GM12891 (cell line): ENCODE results near the gene PSTPIP2.
"Not testable (repeated sequence)": the region's sequence is repeated elsewhere in the genome, so short reads cannot be mapped to it uniquely, and the experiment has no call there.

Experiments
- POLR2A ChIP-seq: IDR thresholded peaks from 2 replicates; pipeline ENCODE4 v1.6.1; 2011; ENCODE audit warnings: low read depth, low read length, control low read depth
- POLR2AphosphoS5 ChIP-seq: IDR thresholded peaks from 2 replicates; pipeline ENCODE4 v1.6.1; 2011; ENCODE audit warnings: low read depth, low read length, control low read depth
- TAF1 ChIP-seq: IDR thresholded peaks from 2 replicates; pipeline ENCODE4 v1.6.1; 2011; ENCODE audit warnings: low read depth, low read length, control low read depth

DNA sequence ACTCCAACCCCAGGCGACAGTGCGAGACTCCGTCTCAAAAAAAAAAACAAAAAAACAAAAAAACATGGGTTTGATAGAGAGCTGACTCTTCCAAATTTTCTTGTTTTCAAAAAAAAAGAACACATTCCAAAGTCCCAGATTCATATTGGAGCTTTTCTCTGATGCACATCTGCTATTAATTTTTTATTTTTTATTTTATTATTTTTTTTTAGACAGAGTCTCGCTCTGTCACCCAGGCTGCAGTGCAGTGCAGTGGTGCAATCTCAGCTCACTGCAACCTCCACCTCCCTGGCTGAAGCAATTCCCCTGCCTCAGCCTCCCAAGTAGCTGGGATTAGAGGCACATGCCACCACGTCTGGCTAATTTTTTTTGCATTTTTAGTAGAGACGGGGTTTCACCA, 79.5 kb downstream of the PSTPIP2 start:
- TF ChIP-seq POLR2A, TAF1, POLR2AphosphoS5: not testable (repeated sequence)
